ENCODE results near the gene METTL23.

The METTL23 gene

DNA sequence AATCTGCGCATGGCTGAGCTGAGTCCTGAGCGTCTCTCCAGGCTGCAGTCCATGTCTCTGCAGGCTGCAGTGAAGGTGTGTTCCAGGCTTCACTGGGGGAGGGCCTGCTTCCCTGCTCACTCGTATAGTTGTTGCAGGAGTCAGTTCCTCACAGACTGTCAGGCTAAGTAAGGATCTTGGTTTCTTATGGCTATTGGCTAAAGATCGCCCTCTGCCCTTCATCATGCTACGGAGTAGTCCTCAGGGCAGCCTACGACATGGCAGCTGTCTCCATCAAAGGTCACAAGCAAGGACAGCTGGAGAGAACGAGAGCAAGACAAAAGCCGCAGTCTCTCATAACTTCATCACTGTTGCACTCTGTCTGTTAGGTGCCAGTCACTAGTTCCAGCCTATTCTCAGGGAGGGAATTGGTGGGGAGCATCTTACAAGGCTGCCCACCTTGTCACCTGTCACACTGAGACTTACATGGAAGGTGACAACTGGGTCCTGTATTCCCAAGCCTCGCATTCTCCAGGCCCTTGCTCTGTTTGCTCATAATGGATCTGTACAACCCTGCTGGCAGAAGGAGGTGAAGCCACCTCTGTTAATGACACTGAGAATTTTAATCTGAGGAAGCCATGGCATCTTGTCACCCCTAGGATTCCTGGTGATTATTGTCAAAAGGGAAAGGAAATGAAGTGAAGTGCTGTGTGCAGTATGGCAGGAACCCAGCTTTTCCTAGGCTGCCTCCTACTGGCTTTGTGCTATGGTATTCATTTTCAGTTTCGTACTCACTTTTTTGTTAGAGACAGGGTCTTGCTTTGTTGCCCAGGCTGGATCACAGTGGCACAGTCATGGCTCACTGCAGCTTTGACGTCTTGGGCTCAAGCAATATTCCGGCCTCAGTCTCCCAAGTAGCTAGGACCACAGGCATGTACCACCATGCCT lies 54.7 kb downstream of the METTL23 start:
- H3K4me3 ChIP-seq (ENCODE audit: low read length), result no peak overlapping the region
- no peak for TF ChIP-seq ZNF274 (IDR thresholded peaks at IDR 0.05; ENCODE audit: low read depth, low read length)

DNA sequence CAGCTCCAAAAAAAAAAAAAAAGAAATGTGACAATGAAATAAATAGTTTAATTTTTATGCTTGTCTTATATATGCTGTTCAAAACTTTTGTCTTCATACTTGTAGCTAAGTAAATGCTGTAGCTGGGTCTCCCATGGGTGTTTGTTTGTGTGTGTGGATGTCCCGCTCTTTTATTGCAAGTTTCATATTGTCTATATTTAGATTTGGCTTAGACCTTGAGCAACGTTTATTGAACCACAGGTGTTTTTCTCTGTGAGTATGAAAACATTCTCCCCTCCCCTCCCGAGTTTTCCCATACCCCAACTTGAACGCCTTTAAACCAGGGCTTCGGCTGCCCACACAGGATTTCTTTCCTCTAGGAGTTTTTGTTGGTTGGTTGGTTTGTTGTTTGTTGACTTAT lies 56.5 kb downstream of the METTL23 start:
- no peak overlapping the region for H3K4me3 ChIP-seq (ENCODE audit: low read length)
- no peak for TF ChIP-seq ZNF274 (IDR thresholded peaks at IDR 0.05; ENCODE audit: low read depth, low read length)
